ENCODE results near the gene RAB3D.
"Not testable (repeated sequence)": the region's sequence is repeated elsewhere in the genome, so short reads cannot be mapped to it uniquely, and the experiment has no call there.

The RAB3D gene, protein sequence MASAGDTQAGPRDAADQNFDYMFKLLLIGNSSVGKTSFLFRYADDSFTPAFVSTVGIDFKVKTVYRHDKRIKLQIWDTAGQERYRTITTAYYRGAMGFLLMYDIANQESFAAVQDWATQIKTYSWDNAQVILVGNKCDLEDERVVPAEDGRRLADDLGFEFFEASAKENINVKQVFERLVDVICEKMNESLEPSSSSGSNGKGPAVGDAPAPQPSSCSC

DNA sequence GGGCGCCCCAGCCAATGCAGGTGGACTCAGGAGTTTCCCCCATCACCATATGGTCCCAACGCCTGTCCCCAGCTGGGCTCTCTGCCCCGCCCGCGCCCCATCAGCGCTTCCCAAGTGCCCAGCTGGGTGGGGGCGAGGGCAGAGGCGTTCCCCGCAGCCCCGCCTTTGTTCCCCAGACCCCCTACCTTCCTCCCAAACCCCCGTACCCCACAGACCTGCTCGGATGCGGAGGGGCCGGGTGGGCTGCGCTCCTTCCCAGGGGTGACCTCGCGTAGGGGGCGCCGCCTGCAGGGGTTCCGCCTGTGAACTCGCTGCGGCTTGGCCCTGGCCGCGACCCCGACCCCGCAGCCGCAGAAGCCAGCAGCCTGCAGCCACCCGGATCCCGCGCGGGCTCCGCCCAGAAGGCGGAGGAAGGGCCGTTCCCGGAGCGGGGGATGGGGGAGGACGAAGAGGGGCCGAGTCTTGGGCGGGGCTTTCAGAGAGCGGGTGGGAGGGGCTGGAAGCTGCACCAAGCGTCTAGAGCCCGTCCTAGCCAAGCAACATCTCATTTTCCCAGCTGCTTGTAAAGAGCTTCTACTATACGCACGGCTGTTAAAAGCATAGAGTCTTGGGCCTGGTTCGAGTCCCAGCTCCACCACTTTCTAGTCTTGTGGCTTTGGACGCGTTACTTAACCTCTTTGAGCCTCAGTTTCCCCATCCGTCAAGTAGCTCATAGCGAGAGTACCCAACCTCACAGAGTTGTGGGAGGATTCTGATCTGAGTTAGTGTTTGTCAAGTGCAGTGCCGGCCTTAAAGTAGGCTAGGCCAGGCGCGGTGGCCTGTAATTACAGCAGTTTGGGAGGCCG is at the start of gene RAB3D:
Gene RAB3D (minus strand): TSS at position 404 of the 845 bp plus-strand sequence. CDS start 2,258 bp downstream, outside the sequence.
- H3K9me3 Mint-ChIP-seq: no peaks in the 10 kb centered on the region
- H3K27ac Mint-ChIP-seq: no peak within 1 kb of the TSS
- ATAC-seq (ENCODE audit: low read depth) (peak; percentile 95), DNase-seq (ENCODE audit: low spot score in 2 of 2) (peak; percentile 51 to 58)
- H3K36me3 Mint-ChIP-seq: peaks cover 16% of the 10 kb centered on the region
- peak within 1 kb of the TSS; percentile 80 for H3K4me3 Mint-ChIP-seq
- H3K4me1 Mint-ChIP-seq: peaks cover 8% of the 10 kb centered on the region
- no peaks in the 10 kb centered on the region for H3K27me3 Mint-ChIP-seq

DNA sequence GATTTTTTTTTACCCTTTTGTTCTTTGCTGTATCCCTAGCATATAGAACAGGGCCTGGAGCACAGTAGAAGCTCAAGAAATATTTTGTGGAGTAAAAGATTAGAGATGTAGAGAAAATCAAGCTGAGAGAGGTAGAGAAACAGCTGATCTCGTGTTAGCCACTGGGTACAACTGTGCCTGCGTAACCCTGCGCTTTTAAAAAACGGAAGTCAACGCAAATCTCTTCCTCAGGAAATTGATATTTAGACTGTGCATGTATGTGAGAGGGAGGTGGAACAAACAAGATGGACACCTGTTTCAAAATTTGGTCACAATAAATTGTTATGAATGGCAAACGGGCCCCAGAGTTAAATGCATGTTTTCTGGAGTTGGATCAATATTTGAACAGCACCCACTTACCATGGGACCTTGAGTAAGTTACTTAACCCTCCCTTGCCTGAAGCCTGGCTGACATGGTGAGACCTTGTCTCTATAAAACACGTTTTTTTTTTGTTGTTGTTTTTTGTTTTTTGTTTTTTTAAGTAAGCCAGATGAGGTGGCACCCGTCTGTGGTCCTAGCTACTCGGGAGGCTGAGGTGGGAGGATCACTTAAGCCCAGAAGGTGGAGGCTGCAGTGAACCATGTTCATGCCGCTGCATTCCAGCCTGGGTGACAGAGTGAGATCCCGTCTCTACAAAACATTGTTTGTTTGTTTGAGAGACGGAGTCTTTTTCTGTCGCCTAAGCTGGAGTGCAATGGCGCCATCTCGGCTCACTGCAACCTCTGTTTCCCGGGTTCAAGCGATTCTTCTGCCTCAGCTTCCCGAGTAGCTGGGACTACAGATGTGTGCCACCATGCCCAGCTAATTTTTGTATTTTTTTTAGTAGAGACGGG is 47.9 kb upstream of the RAB3D start:
- DNase-seq (ENCODE audit: low spot score in 2 of 2) (peak in 1 of 2 donors; percentile 41), ATAC-seq (ENCODE audit: low read depth) (peak; percentile 78)
- H3K27me3 Mint-ChIP-seq: no peaks in the 10 kb centered on the region
- peak overlapping the region; percentile 79 for H3K27ac Mint-ChIP-seq
- H3K36me3 Mint-ChIP-seq: no peaks in the 10 kb centered on the region
- peaks cover 18% of the 10 kb centered on the region for H3K4me1 Mint-ChIP-seq
- H3K4me3 Mint-ChIP-seq: peak overlapping the region; percentile 47
- peaks cover 4% of the 10 kb centered on the region for H3K9me3 Mint-ChIP-seq

DNA sequence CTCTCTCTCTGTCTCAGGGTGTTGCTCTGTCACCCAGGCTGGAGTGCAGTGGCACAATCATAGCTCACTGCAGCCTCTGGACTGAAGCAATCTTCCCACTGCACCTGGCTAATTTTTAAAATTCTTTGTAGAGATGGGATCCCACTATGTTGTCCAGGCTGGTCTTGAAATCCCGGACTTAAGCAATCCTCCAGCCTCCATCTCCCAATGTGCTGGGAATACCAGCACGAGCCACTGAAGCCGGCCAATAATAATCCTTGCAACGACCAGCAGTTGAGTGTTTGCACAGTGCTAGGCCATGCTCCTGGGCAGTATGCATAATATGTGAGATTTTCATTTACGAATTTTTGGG is 45.3 kb upstream of the RAB3D start:
- H3K9me3 Mint-ChIP-seq: no peaks in the 10 kb centered on the region
- H3K4me3 Mint-ChIP-seq: peak overlapping the region; percentile 21
- H3K27ac Mint-ChIP-seq: no peak overlapping the region
- peaks cover 31% of the 10 kb centered on the region for H3K4me1 Mint-ChIP-seq
- H3K36me3 Mint-ChIP-seq: no peaks in the 10 kb centered on the region
- H3K27me3 Mint-ChIP-seq: no peaks in the 10 kb centered on the region
- DNase-seq (ENCODE audit: low spot score in 2 of 2): no peak
- ATAC-seq (ENCODE audit: low read depth): no peak

DNA sequence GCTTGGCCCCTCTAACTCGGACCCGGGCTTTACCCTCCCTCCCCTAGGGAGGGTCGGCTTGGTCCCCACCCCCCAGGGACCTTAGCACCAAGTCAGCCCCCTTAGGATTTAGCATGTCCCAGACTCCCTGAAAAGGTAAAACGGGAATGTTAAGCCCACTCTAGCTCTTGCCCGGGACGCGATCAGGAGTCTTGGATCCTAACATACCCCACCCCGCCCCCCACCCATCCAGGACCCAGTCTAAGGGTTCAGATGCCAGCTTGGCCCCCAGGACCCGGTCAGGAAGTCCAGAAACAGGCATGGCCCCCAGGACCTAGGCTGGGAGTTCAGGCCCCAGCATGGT is 44.2 kb upstream of the RAB3D start:
- Mint-ChIP-seq H3K4me3 (peak overlapping the region; percentile 81), H3K9me3 (no peaks in the 10 kb centered on the region), H3K27ac (peak overlapping the region; percentile 65), H3K36me3 (no peaks in the 10 kb centered on the region), H3K4me1 (peaks cover 31% of the 10 kb centered on the region), H3K27me3 (no peaks in the 10 kb centered on the region)
- ATAC-seq (ENCODE audit: low read depth) (no peak), DNase-seq (ENCODE audit: low spot score in 2 of 2) (no peak)

- Mint-ChIP-seq H3K4me3 (peak overlapping the region; percentile 81), H3K27me3 (no peaks in the 10 kb centered on the region), H3K4me1 (peaks cover 31% of the 10 kb centered on the region), H3K9me3 (no peaks in the 10 kb centered on the region), H3K36me3 (no peaks in the 10 kb centered on the region), H3K27ac (peak overlapping the region; percentile 65)
- DNase-seq (ENCODE audit: low spot score in 2 of 2) (peak; percentile 57 to 67), ATAC-seq (ENCODE audit: low read depth) (peak; percentile 11)
Measured at GRCh38 chr19:11382898-11383705, 43.6 kb upstream of the RAB3D start.

DNA sequence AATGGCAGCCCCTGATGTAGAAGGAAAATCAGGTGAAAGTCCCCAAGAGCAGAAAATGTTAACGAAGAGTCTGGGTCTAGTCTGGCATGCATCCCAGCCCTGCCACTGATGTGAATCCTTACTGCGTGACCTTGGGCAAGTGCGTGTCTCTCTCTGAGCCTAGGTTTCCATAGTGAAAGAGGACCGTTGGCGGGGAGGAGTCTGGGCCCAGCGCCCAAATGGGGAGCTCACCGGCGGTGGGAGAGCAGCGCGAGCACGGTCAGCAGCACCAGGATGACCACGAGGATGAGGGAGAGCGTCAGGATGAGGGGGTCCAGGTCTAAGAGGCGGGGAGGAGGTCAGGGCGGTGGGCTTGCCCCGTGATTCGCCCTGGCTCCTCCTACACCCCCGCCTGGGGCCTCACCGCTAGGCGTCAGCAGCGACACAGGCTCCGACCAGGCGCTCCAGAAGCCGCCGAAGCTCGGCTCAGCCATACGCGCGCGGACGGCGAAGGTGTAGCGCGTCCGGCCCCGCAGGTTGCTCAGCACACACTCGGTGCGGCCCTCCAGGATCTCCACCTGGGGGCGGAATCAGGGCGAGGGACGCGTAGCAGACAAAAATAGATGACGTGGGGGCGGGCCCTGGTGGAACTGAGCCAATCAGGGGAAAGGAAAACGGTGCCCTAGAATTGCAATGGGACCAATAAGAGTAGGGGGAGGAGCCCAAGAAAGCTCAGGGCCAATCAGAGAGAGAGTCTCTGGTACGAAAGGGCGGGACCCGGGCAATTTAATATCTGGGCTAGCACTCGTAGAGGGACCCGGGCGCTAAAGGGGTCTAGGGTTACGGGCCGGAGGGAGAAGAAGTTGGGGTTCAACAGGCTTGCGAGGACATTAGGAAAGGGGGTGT is 41.4 kb upstream of the RAB3D start:
- DNase-seq (ENCODE audit: low spot score in 2 of 2) (peak; percentile 87 to 97), ATAC-seq (ENCODE audit: low read depth) (peak; percentile 77)
- Mint-ChIP-seq H3K36me3 (peaks cover 3% of the 10 kb centered on the region), H3K9me3 (no peaks in the 10 kb centered on the region), H3K27ac (peak overlapping the region; percentile 91), H3K4me1 (peaks cover 30% of the 10 kb centered on the region), H3K27me3 (no peaks in the 10 kb centered on the region), H3K4me3 (peak overlapping the region; percentile 86)

DNA sequence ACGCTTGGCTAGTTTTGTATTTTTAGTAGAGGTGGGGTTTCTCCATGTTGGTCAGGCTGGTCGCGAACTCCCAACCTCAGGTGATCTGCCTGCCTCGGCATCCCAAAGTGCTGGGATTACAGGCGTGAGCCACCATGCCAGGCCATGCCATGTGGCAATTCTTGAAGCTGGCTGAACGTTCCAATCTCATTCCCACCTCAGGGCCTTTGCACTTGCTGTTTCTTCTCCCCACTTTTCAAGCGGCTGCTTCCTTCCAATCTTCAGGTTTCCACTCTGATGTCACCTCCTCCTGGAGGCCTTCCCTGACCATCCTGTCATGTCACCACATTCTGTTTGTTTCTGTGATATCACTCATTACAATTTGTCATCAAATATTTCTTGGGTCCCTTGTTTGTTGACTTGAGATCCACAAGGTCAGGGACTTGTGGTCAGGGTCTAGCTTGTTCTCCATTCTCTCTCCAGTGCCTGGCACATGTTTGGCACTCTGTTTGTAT is 40.4 kb upstream of the RAB3D start:
- Mint-ChIP-seq H3K27ac (peak overlapping the region; percentile 91), H3K36me3 (peaks cover 3% of the 10 kb centered on the region), H3K4me1 (peaks cover 35% of the 10 kb centered on the region)

GRCh38 chr19:11379269-11379845 is 39.9 kb upstream of the RAB3D start:
- not testable (repeated sequence) for H3K27me3 Mint-ChIP-seq; H3K36me3 Mint-ChIP-seq; H3K4me3 Mint-ChIP-seq; H3K9me3 Mint-ChIP-seq; DNase-seq (ENCODE audit: low spot score in 2 of 2); ATAC-seq (ENCODE audit: low read depth)
- H3K27ac Mint-ChIP-seq: peak overlapping the region; percentile 91
- peaks cover 30% of the 10 kb centered on the region for H3K4me1 Mint-ChIP-seq

More for the DNA sequence above, 40.4 kb upstream of the RAB3D start:
- ATAC-seq (ENCODE audit: low read depth) (no peak), DNase-seq (ENCODE audit: low spot score in 2 of 2) (no peak)
- no peaks in the 10 kb centered on the region for H3K27me3 Mint-ChIP-seq
- no peaks in the 10 kb centered on the region for H3K9me3 Mint-ChIP-seq
- H3K4me3 Mint-ChIP-seq: peak overlapping the region; percentile 86

DNA sequence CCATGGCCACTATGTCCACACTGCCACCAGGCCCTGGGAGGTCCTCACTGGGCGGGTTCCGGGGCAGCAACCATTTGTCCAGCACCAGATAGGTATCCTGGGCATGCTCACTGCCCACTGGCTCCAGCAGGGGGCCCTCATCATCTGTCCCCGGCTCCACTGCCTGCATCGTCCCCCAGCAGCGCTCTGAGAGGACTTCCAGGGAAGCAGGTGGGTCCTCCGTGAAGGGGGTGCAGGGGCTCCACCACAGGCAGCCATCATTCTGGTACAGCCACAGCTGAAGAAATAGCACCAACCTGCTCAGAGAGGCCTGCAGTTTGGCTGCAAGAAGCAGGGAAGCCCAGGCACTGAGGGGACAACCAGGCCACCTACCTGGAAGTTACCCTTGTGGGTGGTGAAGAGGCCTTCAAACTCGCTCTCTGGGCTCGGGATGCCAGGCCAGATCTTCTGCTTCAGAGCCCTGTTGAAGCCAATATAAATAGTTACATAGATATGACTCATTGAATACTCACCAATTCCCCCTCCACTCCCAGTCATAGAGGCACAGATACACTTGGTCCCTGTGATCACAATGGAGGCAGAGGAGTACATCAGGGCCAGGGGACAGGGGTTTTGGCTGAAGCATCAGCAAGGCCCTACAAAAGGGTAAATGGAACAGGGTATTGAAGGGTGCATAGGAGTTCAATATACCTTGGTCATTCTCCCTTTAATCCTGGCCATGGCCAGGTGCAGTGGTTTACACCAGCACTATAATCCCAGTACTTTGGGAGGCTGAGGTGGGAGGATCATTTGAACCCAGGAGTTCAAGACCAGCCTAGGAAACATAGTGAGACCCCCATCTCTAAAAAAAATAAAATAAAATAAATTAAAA is 39.1 kb upstream of the RAB3D start:
- Mint-ChIP-seq H3K36me3 (peaks cover 3% of the 10 kb centered on the region), H3K27ac (no peak overlapping the region), H3K4me3 (no peak overlapping the region), H3K9me3 (no peaks in the 10 kb centered on the region), H3K27me3 (no peaks in the 10 kb centered on the region), H3K4me1 (peaks cover 29% of the 10 kb centered on the region)
- DNase-seq (ENCODE audit: low spot score in 2 of 2) (no peak), ATAC-seq (ENCODE audit: low read depth) (no peak)

DNA sequence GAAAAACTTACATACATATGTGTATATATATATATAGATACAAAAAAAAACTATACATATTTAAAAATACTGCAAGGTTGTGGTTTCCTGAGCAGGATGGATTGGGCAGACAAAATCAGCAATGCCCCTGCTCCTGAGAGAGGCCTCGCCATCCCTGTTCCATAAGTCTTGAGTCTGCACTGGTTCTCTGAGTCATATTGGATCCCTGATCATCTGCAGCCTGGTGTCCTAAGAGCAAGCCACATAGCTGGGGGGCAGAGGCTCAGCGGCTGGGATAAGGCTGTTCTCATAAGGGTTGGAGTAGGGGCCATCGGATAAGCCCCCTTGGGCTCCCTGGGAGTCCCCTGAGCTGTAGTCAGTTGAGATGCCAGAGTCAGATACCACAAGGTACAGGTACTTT is 38.3 kb upstream of the RAB3D start:
- Mint-ChIP-seq H3K27me3 (no peaks in the 10 kb centered on the region), H3K36me3 (peaks cover 3% of the 10 kb centered on the region), H3K4me3 (no peak overlapping the region), H3K4me1 (peaks cover 31% of the 10 kb centered on the region), H3K9me3 (no peaks in the 10 kb centered on the region), H3K27ac (no peak overlapping the region)
- ATAC-seq (ENCODE audit: low read depth) (no peak), DNase-seq (ENCODE audit: low spot score in 2 of 2) (no peak)

- Mint-ChIP-seq H3K36me3 (peaks cover 3% of the 10 kb centered on the region), H3K4me1 (peaks cover 29% of the 10 kb centered on the region), H3K27ac (no peak overlapping the region), H3K4me3 (no peak overlapping the region), H3K27me3 (no peaks in the 10 kb centered on the region), H3K9me3 (no peaks in the 10 kb centered on the region)
- no peak for DNase-seq (ENCODE audit: low spot score in 2 of 2)
- no peak for ATAC-seq (ENCODE audit: low read depth)
Measured at GRCh38 chr19:11377237-11377636, 37.8 kb upstream of the RAB3D start.

All from memory B cell (primary cell).